KMS-11 (cell line): ENCODE results near the gene CYTIP.

Experiments used
- H2AFZ ChIP-seq: fragments of 200-600 bp; sonication (generic); 2 replicates; pipeline ENCODE4 v1.6.1; 2016; ENCODE audit warnings: antibody characterized with exemption, mixed run types, low read depth
- H3K27ac ChIP-seq: fragments of 200-600 bp; sonication (generic); 2 replicates; pipeline ENCODE4 v1.6.1; 2016; ENCODE audit warnings: mild to moderate bottlenecking, mixed run types
- H3K27me3 ChIP-seq: fragments of 200-600 bp; sonication (generic); 2 replicates; pipeline ENCODE4 v1.6.1; 2017; ENCODE audit warnings: mild to moderate bottlenecking, low read depth, mixed run types, moderate library complexity; ENCODE audit not compliant: insufficient read depth
- H3K36me3 ChIP-seq: fragments of 200-600 bp; sonication (generic); 2 replicates; pipeline ENCODE4 v1.6.1; 2017; ENCODE audit warnings: mild to moderate bottlenecking, mixed run types; ENCODE audit not compliant: insufficient read depth
- H3K4me1 ChIP-seq: fragments of 200-600 bp; sonication (generic); 2 replicates; pipeline ENCODE4 v1.6.1; 2016; ENCODE audit warnings: mild to moderate bottlenecking, low read depth, mixed run types; ENCODE audit not compliant: poor library complexity, severe bottlenecking
- H3K4me2 ChIP-seq: fragments of 200-600 bp; sonication (generic); 2 replicates; pipeline ENCODE4 v1.7.0; 2016; ENCODE audit warnings: mild to moderate bottlenecking, mixed run types
- H3K4me3 ChIP-seq: fragments of 200-600 bp; sonication (generic); IDR thresholded peaks from 2 replicates; pipeline ENCODE4 v1.6.1; 2017; ENCODE audit warnings: low read depth, low read length, mixed read lengths; ENCODE audit not compliant: insufficient read depth
- H3K79me2 ChIP-seq: fragments of 200-600 bp; sonication (generic); 2 replicates; pipeline ENCODE4 v1.6.1; 2016; ENCODE audit warnings: low read depth, mixed run types; ENCODE audit not compliant: insufficient read depth
- H3K9ac ChIP-seq: fragments of 200-600 bp; sonication (generic); 2 replicates; pipeline ENCODE4 v1.6.1; 2016; ENCODE audit warnings: mild to moderate bottlenecking, mixed run types
- H4K20me1 ChIP-seq: fragments of 200-600 bp; sonication (generic); 2 replicates; pipeline ENCODE4 v1.6.1; 2016; ENCODE audit warnings: mild to moderate bottlenecking, mixed run types; ENCODE audit not compliant: insufficient read depth
- TF ChIP-seq, protein P1 (sequence below): fragments of 200-600 bp; sonication (generic); conservative IDR thresholded peaks from 2 replicates; pipeline ENCODE4 v1.6.1; 2017; ENCODE audit warnings: low read depth, mild to moderate bottlenecking, antibody characterized with exemption, low read length, moderate library complexity, mixed read lengths

Gene CYTIP

DNA sequence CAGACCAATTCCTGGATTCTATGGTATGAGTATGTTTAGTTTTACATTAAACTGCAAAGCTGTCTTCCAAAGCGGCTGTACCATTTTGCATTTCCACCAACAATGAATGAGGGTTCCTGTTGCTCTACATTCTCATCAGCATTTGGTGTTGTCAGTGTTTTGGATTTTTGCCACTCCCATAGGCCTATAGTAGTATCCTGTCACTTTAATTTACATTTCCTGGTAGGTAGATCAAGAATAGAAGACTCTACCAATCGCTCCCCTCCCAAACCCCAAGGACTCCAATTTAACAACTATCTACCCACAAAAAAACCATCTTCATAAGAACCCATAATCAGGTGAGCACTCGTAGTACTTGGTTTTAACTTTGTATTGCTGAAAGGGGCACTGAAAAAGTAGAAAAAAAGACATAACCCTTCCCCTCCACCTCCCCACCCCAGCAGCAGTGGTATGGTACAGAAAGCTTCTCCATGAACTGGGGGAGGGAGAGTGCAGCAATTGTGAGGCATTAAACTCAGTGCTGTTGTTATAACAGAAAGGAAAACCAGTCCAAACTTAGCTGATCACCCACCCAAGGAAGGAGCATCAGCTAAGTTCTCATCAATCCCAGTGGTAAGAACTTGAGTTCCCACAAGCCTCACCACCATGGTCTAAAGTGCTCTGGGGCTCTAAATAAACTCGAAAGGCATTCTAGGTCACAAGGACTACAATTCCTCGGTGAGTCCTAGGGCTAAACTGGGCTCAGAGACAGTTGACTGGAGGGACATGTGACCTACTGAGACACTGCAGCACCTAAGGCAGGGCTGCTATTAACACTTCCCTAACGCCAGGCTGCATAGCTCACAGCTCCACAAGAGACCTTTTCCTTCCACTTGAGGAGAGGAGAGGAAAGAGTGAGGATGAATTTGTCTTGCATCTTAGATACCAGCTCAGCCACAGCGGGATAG, 35.5 kb upstream of the CYTIP start:
- no peak overlapping the region for H3K27ac ChIP-seq
- no peak overlapping the region for H3K9ac ChIP-seq
- H3K79me2 ChIP-seq = no peaks in the 10 kb centered on the region
- H3K4me2 ChIP-seq = peak overlapping the region; percentile 8; the same call in 1 of the 2 replicates
- TF ChIP-seq, protein P1, sequence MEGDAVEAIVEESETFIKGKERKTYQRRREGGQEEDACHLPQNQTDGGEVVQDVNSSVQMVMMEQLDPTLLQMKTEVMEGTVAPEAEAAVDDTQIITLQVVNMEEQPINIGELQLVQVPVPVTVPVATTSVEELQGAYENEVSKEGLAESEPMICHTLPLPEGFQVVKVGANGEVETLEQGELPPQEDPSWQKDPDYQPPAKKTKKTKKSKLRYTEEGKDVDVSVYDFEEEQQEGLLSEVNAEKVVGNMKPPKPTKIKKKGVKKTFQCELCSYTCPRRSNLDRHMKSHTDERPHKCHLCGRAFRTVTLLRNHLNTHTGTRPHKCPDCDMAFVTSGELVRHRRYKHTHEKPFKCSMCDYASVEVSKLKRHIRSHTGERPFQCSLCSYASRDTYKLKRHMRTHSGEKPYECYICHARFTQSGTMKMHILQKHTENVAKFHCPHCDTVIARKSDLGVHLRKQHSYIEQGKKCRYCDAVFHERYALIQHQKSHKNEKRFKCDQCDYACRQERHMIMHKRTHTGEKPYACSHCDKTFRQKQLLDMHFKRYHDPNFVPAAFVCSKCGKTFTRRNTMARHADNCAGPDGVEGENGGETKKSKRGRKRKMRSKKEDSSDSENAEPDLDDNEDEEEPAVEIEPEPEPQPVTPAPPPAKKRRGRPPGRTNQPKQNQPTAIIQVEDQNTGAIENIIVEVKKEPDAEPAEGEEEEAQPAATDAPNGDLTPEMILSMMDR = no peak
- H3K27me3 ChIP-seq = no peaks in the 10 kb centered on the region
- H3K36me3 ChIP-seq = no peaks in the 10 kb centered on the region
- peak overlapping the region; percentile 50; the same call in 1 of the 2 replicates for H2AFZ ChIP-seq
- peaks cover 41% of the 10 kb centered on the region for H3K4me1 ChIP-seq
- no peaks in the 10 kb centered on the region for H4K20me1 ChIP-seq
- no peak overlapping the region for H3K4me3 ChIP-seq

DNA sequence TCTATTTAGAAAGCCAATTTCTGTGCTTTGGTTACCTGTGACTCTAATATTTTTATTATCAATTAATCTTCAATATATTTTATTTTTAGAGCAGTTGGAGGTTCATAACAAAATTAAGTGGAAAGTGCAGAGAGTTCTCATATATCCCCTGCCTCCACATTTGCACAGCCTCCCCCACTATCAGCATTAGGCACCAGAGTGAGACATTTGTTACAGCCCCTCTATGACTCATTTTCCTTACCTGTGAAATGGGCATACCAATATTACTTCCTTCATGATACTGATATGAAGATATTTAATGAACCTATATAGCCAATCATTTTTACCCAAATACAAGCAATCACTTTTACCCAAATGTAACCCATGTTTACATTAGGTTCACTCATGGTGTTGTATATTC, 34.0 kb upstream of the CYTIP start:
- Histone ChIP-seq H3K4me2 (no peak overlapping the region), H2AFZ (no peak overlapping the region)
- TF ChIP-seq, protein P1 = no peak

DNA sequence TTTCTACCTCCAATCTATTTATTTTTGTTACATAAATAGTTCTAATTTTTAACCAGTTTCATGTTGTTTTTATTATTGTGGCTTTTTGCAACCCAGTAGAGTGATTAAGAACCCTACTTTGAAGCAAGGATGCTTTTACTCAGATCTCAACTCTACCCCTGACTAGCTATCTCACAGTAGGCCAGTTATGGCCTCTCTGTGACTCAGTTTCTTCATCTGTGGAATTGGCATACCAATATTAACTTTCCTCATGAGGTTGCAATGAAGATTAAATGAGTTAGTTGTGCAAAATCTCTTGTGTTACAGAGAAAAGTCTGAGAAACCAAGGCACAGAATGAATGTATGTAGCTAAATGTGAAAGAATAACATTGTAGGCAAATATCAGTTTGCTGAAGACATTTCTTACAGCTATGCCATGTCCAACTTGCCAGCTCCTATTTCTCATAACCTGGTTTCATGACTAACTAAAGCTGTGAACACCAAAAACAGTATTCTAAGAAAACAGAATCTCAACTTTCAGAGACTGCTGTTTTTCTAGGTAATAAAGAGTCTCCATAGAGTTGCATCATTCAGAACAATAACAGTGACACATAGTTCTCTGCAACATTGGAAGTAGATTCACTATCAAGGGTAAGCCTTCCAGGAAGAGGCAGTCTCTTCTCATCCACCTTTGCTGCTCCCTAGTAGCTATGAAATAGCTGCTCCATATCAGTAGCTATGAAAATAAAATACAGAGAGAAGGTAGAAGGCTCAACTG, 33.2 kb upstream of the CYTIP start:
- Histone ChIP-seq H2AFZ (0 out of 2 replicates have a peak overlapping the region, but pooled peaks have one; percentile 8), H3K27me3 (no peaks in the 10 kb centered on the region), H3K36me3 (no peaks in the 10 kb centered on the region), H3K27ac (no peak overlapping the region), H3K4me1 (peaks cover 60% of the 10 kb centered on the region), H3K4me3 (no peak overlapping the region), H3K9ac (no peak overlapping the region), H3K4me2 (0 out of 2 replicates have a peak overlapping the region, but pooled peaks have one; percentile 3), H4K20me1 (no peaks in the 10 kb centered on the region), H3K79me2 (no peaks in the 10 kb centered on the region)
- TF ChIP-seq, protein P1 = no peak

More for the DNA sequence above, 34.0 kb upstream of the CYTIP start:
- H3K27ac ChIP-seq = no peak overlapping the region
- no peaks in the 10 kb centered on the region for H4K20me1 ChIP-seq
- H3K79me2 ChIP-seq = no peaks in the 10 kb centered on the region
- no peak overlapping the region for H3K4me3 ChIP-seq
- no peaks in the 10 kb centered on the region for H3K36me3 ChIP-seq
- H3K27me3 ChIP-seq = no peaks in the 10 kb centered on the region
- H3K4me1 ChIP-seq = peaks cover 52% of the 10 kb centered on the region
- no peak overlapping the region for H3K9ac ChIP-seq

DNA sequence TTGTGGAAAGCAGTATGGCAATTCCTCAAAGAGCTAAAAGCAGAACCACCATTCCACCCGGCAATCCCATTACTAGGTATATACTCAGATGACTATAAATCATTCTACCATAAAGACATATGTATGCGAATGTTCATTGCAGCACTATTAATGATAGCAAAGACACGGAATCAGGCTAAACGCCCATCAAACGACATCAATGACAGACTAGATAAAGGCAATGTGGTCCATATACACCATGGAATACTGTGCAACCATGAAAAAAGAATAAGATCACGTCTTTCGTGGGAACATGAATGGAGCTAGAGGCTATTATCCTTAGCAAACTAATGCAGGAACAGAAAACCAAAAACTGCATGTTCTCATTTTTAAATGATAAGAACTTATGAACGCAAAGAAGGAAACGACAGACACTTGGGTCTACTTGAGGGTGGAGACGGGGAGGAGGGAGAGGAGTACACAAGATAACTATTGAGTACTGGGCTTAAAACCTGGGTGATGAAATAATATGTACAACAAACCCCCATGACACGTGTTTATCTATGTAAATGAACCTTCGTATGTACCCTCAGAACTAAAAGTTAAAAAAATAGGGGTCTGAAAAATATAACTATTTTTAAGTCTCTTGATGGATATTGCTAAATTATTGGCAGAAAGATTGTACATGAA, 32.0 kb upstream of the CYTIP start:
- peaks cover 69% of the 10 kb centered on the region for H3K4me1 ChIP-seq
- no peaks in the 10 kb centered on the region for H3K36me3 ChIP-seq
- H3K79me2 ChIP-seq = no peaks in the 10 kb centered on the region
- no peak overlapping the region for H3K27ac ChIP-seq
- H2AFZ ChIP-seq = no peak overlapping the region
- TF ChIP-seq, protein P1 = no peak
- no peaks in the 10 kb centered on the region for H4K20me1 ChIP-seq
- H3K4me2 ChIP-seq = no peak overlapping the region
- H3K9ac ChIP-seq = no peak overlapping the region
- no peaks in the 10 kb centered on the region for H3K27me3 ChIP-seq
- no peak overlapping the region for H3K4me3 ChIP-seq
